OCI-M1 (cell line): ENCODE measurements around the gene CPD.

ENCODE experiments used
- DNase-seq: peaks from one replicate; lab custom pipeline; 2025; lab: John Stamatoyannopoulos, UW

The CPD gene

GRCh38 chr17:30505868-30506417, 127.2 kb downstream of the CPD start:
- DNase-seq, result no peak

- DNase-seq, result no peak
These were observed 127.8 kb downstream of the CPD start for GRCh38 chr17:30506481-30506880.

GRCh38 chr17:30513346-30513745, 134.6 kb downstream of the CPD start:
- DNase-seq, result no peak

- DNase-seq, result no peak
These were observed 136.3 kb downstream of the CPD start for GRCh38 chr17:30514895-30515596.

- no peak for DNase-seq
These were observed 139.1 kb downstream of the CPD start for GRCh38 chr17:30517786-30518185.

GRCh38 chr17:30519166-30519565, 140.4 kb downstream of the CPD start:
- DNase-seq, result no peak
